CD14-positive monocyte (primary cell): ENCODE data around the gene ATP8B3. TPM values are rescaled to one million over a fixed set of nuclear protein-coding genes. Genes with fewer than 3 reads are reported as not detected.

Experiments
- DNase-seq, 3 donors: peaks; one replicate each; pipeline ENCODE4 v3.0.0-alpha.2; 2011 to 2022
- H2AFZ ChIP-seq: 2 replicates; pipeline ENCODE4 v1.6.0; 2012; ENCODE audit warnings: mild to moderate bottlenecking, low read depth, low read length, inconsistent platforms; ENCODE audit not compliant: insufficient read depth, poor library complexity, severe bottlenecking
- H3K27ac ChIP-seq, 2 donors: 1 replicate in 1 of 2; 2 replicates in 1 of 2; pipeline ENCODE4 v1.5.1; 2012 to 2013; ENCODE audit warnings: low read length in 2 of 2, control low read depth in 1 of 2, inconsistent platforms in 1 of 2, low read depth in 1 of 2, mild to moderate bottlenecking in 1 of 2
- H3K27me3 ChIP-seq, 2 donors: one replicate each; pipeline versions ENCODE4 v1.6.0 to v1.6.1; 2011 to 2013; ENCODE audit warnings: low read length in 2 of 2; ENCODE audit not compliant: control insufficient read depth in 2 of 2, insufficient read depth in 2 of 2
- H3K36me3 ChIP-seq, 2 donors: replicated peaks in 1 of 2; 1 replicate in 1 of 2; 2 replicates in 1 of 2; pipeline versions ENCODE4 v1.5.1 to v1.6.1; 2012 to 2013; ENCODE audit warnings: low read length in 2 of 2, control low read depth in 1 of 2, inconsistent platforms in 1 of 2, mild to moderate bottlenecking in 1 of 2; ENCODE audit not compliant: insufficient read depth in 2 of 2, control insufficient read depth in 1 of 2
- H3K4me1 ChIP-seq, 2 donors: 1 replicate in 1 of 2; 2 replicates in 1 of 2; pipeline versions ENCODE4 v1.5.1 to v1.6.1; 2012 to 2013; ENCODE audit warnings: low read length in 2 of 2, control low read depth in 1 of 2, inconsistent platforms in 1 of 2, mild to moderate bottlenecking in 1 of 2, moderate library complexity in 1 of 2; ENCODE audit not compliant: insufficient read depth in 2 of 2, control insufficient read depth in 1 of 2
- H3K4me2 ChIP-seq: replicated peaks from 2 replicates; pipeline ENCODE3; 2012; ENCODE audit warnings: low read length, moderate library complexity, mild to moderate bottlenecking; ENCODE audit not compliant: poor library complexity, severe bottlenecking; ENCODE audit errors: extremely low read depth
- H3K4me3 ChIP-seq, 3 experiments: fragments of 200-600 bp in 1 of 3; sonication (generic) in 1 of 3; replicated peaks in 1 of 3; 1 replicate in 2 of 3; 2 replicates in 1 of 3; pipeline ENCODE4 v1.5.1; 2011 to 2013; ENCODE audit warnings: low read length in 3 of 3, mild to moderate bottlenecking in 3 of 3, control low read depth in 2 of 3, low read depth in 2 of 3, inconsistent platforms in 1 of 3, moderate library complexity in 1 of 3
- H3K79me2 ChIP-seq: 2 replicates; pipeline ENCODE4 v1.6.0; 2012; ENCODE audit warnings: mild to moderate bottlenecking, control low read depth, inconsistent platforms, low read length, moderate library complexity; ENCODE audit not compliant: insufficient read depth
- H3K9ac ChIP-seq: 2 replicates; pipeline ENCODE4 v1.6.0; 2017; ENCODE audit warnings: low read length, mild to moderate bottlenecking; ENCODE audit not compliant: insufficient read depth, poor library complexity, severe bottlenecking
- H3K9me3 ChIP-seq, 2 donors: replicated peaks in 1 of 2; 1 replicate in 1 of 2; 2 replicates in 1 of 2; pipeline versions ENCODE4 v1.5.1 to v1.6.1; 2012 to 2013; ENCODE audit warnings: low read length in 2 of 2, control low read depth in 1 of 2; ENCODE audit not compliant: control insufficient read depth in 1 of 2, insufficient read depth in 1 of 2
- H4K20me1 ChIP-seq: 2 replicates; pipeline ENCODE4 v1.6.0; 2012; ENCODE audit warnings: mild to moderate bottlenecking, low read length, control low read depth, moderate library complexity; ENCODE audit not compliant: insufficient read depth
- H3K27ac Mint-ChIP-seq, 7 donors: one replicate each; pipeline ENCODE4 v1.8.0; 2020; ENCODE audit warnings: mild to moderate bottlenecking in 7 of 7, mixed read lengths in 7 of 7, moderate library complexity in 6 of 7, inconsistent platforms in 2 of 7
- H3K27me3 Mint-ChIP-seq, 3 donors: one replicate each; pipeline ENCODE4 v1.8.0; 2021 to 2022; ENCODE audit warnings: low read depth in 3 of 3, mild to moderate bottlenecking in 3 of 3, mixed read lengths in 3 of 3, moderate library complexity in 3 of 3, inconsistent platforms in 1 of 3
- H3K36me3 Mint-ChIP-seq, 2 donors: one replicate each; pipeline ENCODE4 v1.8.0; 2020; ENCODE audit warnings: mixed read lengths in 2 of 2, inconsistent platforms in 1 of 2, mild to moderate bottlenecking in 1 of 2
- H3K4me1 Mint-ChIP-seq: one replicate; pipeline ENCODE4 v1.8.0; 2020; ENCODE audit warnings: mild to moderate bottlenecking, mixed read lengths
- H3K4me3 Mint-ChIP-seq, 2 donors: one replicate each; pipeline ENCODE4 v1.8.0; 2020; ENCODE audit warnings: mild to moderate bottlenecking in 2 of 2, mixed read lengths in 2 of 2, moderate library complexity in 1 of 2
- H3K9me3 Mint-ChIP-seq, 7 donors: one replicate each; pipeline ENCODE4 v1.8.0; 2020 to 2022; ENCODE audit warnings: mixed read lengths in 7 of 7, mild to moderate bottlenecking in 6 of 7, moderate library complexity in 6 of 7, inconsistent platforms in 2 of 7
- WGBS: methylation state at CpG from one replicate; pipeline ENCODE4 v1.1.5; 2013; ENCODE audit warnings: missing lambda C conversion rate; ENCODE audit not compliant: insufficient coverage; 5-methylcytosine and 5-hydroxymethylcytosine counted together
- intact Hi-C, 2 donors: fragments of 100-400 bp; cut with micrococcal nuclease; formaldehyde crosslinking; loops; one replicate each; pipeline versions ENCODE4 v1.15.0 to v1.15.1; 2023
- polyA plus RNA-seq, 3 donors: library from polyadenylated mRNA; depleted of rRNA in 1 of 3; unstranded in 2 of 3; stranded (reverse) in 1 of 3; fragments of 300-500 nt in 2 of 3; fragments of >200 nt in 1 of 3; fragmentation: Illumina TruSeq in 2 of 3; gene quantifications; 1 replicate in 2 of 3; 2 replicates in 1 of 3; pipeline ENCODE4 v1.2.3, GENCODE V29; 2012 to 2021
- TF ChIP-seq, protein P1 (sequence below): fragments of 200-600 bp; IDR thresholded peaks from one replicate; pipeline ENCODE4 v1.8.0; 2022; ENCODE audit warnings: antibody characterized with exemption, mild to moderate bottlenecking

Gene ATP8B3
- polyA plus RNA-seq, 3 donors = 1.6 to 8.2 (median 1.8) TPM

DNA sequence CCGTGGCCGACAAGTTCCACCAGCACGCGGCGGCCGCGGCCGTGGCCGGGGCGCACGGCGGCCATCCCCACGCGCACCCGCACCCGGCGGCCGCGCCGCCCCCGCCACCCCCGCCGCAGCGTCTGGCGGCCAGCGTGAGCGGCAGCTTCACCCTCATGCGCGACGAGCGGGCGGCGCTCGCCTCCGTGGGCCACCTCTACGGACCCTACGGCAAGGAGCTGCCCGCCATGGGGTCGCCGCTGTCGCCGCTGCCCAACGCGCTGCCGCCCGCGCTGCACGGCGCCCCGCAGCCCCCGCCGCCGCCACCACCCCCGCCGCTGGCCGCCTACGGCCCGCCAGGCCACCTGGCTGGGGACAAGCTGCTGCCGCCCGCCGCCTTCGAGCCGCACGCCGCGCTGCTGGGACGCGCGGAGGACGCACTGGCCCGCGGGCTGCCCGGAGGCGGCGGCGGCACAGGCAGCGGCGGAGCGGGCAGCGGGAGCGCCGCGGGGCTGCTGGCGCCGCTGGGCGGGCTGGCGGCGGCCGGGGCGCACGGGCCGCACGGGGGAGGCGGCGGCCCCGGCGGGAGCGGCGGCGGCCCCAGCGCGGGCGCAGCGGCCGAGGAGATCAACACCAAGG, 57.9 kb downstream of the ATP8B3 start:
- Histone ChIP-seq H3K36me3 (no peaks in the 10 kb centered on the region), H3K9ac (no peak overlapping the region), H4K20me1 (no peaks in the 10 kb centered on the region), H3K4me2 (no peak overlapping the region), H3K79me2 (no peaks in the 10 kb centered on the region), H3K4me3 (no peak overlapping the region), H3K27me3 (peaks cover 55 to 82% of the 10 kb centered on the region in 2 donors), H3K9me3 (peaks cover 0 to 33% of the 10 kb centered on the region in 2 donors), H3K27ac (no peak overlapping the region), H3K4me1 (peaks cover 0 to 3% of the 10 kb centered on the region in 2 donors), H2AFZ (no peak overlapping the region)
- H3K4me1 Mint-ChIP-seq = peaks cover 9% of the 10 kb centered on the region
- peaks cover 0 to 2% of the 10 kb centered on the region in 2 donors for H3K36me3 Mint-ChIP-seq
- H3K27me3 Mint-ChIP-seq = peaks cover 76 to 90% (median 80%) of the 10 kb centered on the region in 3 donors
- H3K27ac Mint-ChIP-seq = no peak overlapping the region
- intact Hi-C loops = no loop called here
- 3% methylated on average over 105 of the region's 105 CpGs for WGBS
- TF ChIP-seq, protein P1, sequence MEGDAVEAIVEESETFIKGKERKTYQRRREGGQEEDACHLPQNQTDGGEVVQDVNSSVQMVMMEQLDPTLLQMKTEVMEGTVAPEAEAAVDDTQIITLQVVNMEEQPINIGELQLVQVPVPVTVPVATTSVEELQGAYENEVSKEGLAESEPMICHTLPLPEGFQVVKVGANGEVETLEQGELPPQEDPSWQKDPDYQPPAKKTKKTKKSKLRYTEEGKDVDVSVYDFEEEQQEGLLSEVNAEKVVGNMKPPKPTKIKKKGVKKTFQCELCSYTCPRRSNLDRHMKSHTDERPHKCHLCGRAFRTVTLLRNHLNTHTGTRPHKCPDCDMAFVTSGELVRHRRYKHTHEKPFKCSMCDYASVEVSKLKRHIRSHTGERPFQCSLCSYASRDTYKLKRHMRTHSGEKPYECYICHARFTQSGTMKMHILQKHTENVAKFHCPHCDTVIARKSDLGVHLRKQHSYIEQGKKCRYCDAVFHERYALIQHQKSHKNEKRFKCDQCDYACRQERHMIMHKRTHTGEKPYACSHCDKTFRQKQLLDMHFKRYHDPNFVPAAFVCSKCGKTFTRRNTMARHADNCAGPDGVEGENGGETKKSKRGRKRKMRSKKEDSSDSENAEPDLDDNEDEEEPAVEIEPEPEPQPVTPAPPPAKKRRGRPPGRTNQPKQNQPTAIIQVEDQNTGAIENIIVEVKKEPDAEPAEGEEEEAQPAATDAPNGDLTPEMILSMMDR = no peak
- peaks cover 0 to 18% (median 9%) of the 10 kb centered on the region in 7 donors for H3K9me3 Mint-ChIP-seq
- DNase-seq = no peak
- H3K4me3 Mint-ChIP-seq = no peak overlapping the region

DNA sequence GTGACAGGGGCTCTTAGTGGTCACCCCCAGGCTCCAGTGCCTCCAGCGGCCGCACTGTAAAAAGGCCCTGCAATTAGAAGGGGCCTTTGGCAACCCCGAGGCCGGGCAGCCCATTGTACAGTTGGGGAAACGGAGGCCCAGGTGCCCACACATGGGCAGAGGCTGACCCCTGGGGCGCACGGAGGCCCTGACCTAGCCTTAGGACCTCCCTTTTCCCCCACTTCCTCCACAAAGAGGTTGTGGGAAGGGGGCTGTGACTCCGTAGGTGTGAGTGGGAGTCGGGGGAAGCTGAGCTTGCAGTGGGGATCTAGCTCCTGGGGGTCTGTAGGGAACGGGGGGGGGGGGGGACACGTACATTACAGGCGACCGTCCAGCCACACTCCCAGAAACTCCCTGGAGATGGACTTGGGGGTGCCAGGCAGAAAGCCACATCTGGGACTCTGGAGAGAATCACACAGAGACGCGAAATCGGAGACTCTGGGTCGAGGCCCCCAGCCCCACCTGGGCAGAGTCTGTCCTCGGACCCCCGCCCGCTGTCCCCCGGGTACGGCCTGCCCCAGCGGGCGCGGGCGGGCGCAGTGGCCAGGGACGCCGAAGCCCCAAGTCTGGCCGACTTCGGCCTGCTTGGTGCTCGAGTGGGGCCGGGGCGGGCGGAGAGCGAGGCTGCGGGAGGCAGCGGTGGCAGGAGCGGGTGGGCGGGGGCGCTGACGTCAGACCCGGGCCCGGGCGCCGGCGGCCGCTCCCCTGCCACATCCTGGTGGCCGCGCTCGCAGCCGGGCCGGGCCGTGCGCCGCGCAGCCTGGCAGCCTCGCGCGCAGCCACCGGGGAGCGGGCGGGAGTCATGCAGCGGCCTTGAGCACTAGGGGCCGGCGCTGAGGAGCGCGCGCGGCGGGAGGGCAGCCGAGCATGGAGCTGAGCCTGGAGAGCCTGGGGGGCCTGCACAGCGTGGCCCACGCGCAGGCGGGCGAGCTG, 59.0 kb downstream of the ATP8B3 start, which contains the start of gene ONECUT3:
TSS of gene ONECUT3 (plus strand) at position 750 of the 972 bp plus-strand sequence. CDS start at position 907, 157 bp downstream.
- TF ChIP-seq, protein P1 = no peak
- intact Hi-C loops = no loop called here
- no peak for DNase-seq
- Histone ChIP-seq H3K36me3 (no peaks in the 10 kb centered on the region), H3K4me2 (no peak within 1 kb of the TSS), H3K9ac (no peak within 1 kb of the TSS), H3K79me2 (no peaks in the 10 kb centered on the region), H3K27ac (no peak within 1 kb of the TSS), H3K4me1 (peaks cover 5% of the 10 kb centered on the region in 2 donors), H4K20me1 (no peaks in the 10 kb centered on the region), H2AFZ (no peak within 1 kb of the TSS), H3K9me3 (peaks cover 0 to 37% of the 10 kb centered on the region in 2 donors), H3K27me3 (peaks cover 58 to 83% of the 10 kb centered on the region in 2 donors), H3K4me3 (no peak within 1 kb of the TSS)
- peaks cover 0 to 17% (median 9%) of the 10 kb centered on the region in 7 donors for H3K9me3 Mint-ChIP-seq
- H3K36me3 Mint-ChIP-seq = peaks cover 0 to 2% of the 10 kb centered on the region in 2 donors
- H3K27ac Mint-ChIP-seq = no peak within 1 kb of the TSS
- peaks cover 69 to 91% (median 80%) of the 10 kb centered on the region in 3 donors for H3K27me3 Mint-ChIP-seq
- 4% methylated on average over 67 of the region's 77 CpGs for WGBS
- H3K4me1 Mint-ChIP-seq = peaks cover 10% of the 10 kb centered on the region
- peak within 1 kb of the TSS in 1 of 2 donors; percentile 67 for H3K4me3 Mint-ChIP-seq
